GM12878 (cell line): Measurements from ENCODE around the gene PPIP5K1. TPM values are rescaled to one million over a fixed set of nuclear protein-coding genes. Genes with fewer than 3 reads are reported as not detected.

Experiments
- ATAC-seq: fragments of 200-7000 bp; cut with Tn5 transposase; 3 replicates; pipeline ENCODE4 v1.9.1; 2020; ENCODE audit warnings: mild to moderate bottlenecking, moderate library complexity
- BruUV-seq: library from RNA; stranded (reverse); fragments of 400-500 nt; replicated peaks from 2 replicates; lab custom pipeline; 2021; lab: Mats Ljungman, UMichigan
- CTCF ChIA-PET: fragments of 300-600 bp; sonication (Branson Sonifier 250); formaldehyde crosslinking; extraction: SDS; loops from one replicate; lab custom pipeline; 2021; ENCODE audit warnings: inconsistent platforms; lab: Yijun Ruan, JAX
- POLR2A ChIA-PET: fragments of 350-600 bp; formaldehyde crosslinking; extraction: SDS; loops from one replicate; lab custom pipeline; 2021; ENCODE audit warnings: inconsistent platforms; lab: Charles Lee
- RAD21 ChIA-PET: fragments of 300-600 bp; sonication (Branson Sonifier 250); formaldehyde crosslinking; loops from one replicate; lab custom pipeline; 2023; ENCODE audit warnings: antibody characterized with exemption; ENCODE audit not compliant: unreplicated experiment; lab: Charles Lee
- SMC1A ChIA-PET: fragments of 300-600 bp; sonication (Branson Sonifier 250); formaldehyde crosslinking; loops from one replicate; lab custom pipeline; 2023; ENCODE audit not compliant: unreplicated experiment, uncharacterized antibody; lab: Charles Lee
- DNase-seq: peaks from one replicate; pipeline ENCODE4 v3.0.0-alpha.2; 2011; ENCODE audit warnings: low read depth, low spot score
- FAIRE-seq: peaks from 3 replicates; lab custom pipeline; 2011; peaks lifted over from hg19 to GRCh38; lab: Jason Lieb, UNC
- H2AFZ ChIP-seq: 2 replicates; pipeline ENCODE4 v1.6.0; 2011; ENCODE audit warnings: low read depth, low read length, control low read depth; ENCODE audit not compliant: control insufficient read depth
- H3K27ac ChIP-seq: 2 replicates; pipeline ENCODE4 v1.5.1; 2011; ENCODE audit warnings: control low read depth; ENCODE audit not compliant: control insufficient read depth, insufficient read depth
- H3K27me3 ChIP-seq, 2 experiments: replicated peaks in 1 of 2; 2 replicates each; pipeline versions ENCODE4 v1.6.0 to v1.6.1; 2011; ENCODE audit warnings: low read length in 1 of 2; ENCODE audit not compliant: control insufficient read depth in 2 of 2, insufficient read depth in 2 of 2
- H3K36me3 ChIP-seq, 2 experiments: 2 replicates each; pipeline ENCODE4 v1.5.1; 2011; ENCODE audit warnings: low read length in 1 of 2; ENCODE audit not compliant: control insufficient read depth in 2 of 2, insufficient read depth in 2 of 2
- H3K4me1 ChIP-seq: 2 replicates; pipeline ENCODE4 v1.6.1; 2011; ENCODE audit warnings: mild to moderate bottlenecking, low read length, moderate library complexity, mixed read lengths; ENCODE audit not compliant: control insufficient read depth, insufficient read depth
- H3K4me2 ChIP-seq: 2 replicates; pipeline ENCODE4 v1.6.0; 2011; ENCODE audit warnings: control low read depth; ENCODE audit not compliant: control insufficient read depth, insufficient read depth
- H3K4me3 ChIP-seq: fragments of 200-600 bp; sonication (generic); 2 replicates; pipeline ENCODE4 v1.5.1; 2016
- H3K79me2 ChIP-seq: 2 replicates; pipeline ENCODE4 v1.6.0; 2011; ENCODE audit warnings: low read length; ENCODE audit not compliant: control insufficient read depth, insufficient read depth
- H3K9ac ChIP-seq: 2 replicates; pipeline ENCODE4 v1.8.0; 2011; ENCODE audit warnings: low read length, control low read depth, mixed read lengths; ENCODE audit not compliant: control insufficient read depth, insufficient read depth
- H3K9me3 ChIP-seq: replicated peaks from 3 replicates; pipeline ENCODE4 v1.5.1; 2011; ENCODE audit warnings: mild to moderate bottlenecking, low read length; ENCODE audit not compliant: control insufficient read depth, insufficient read depth
- H4K20me1 ChIP-seq: 2 replicates; pipeline ENCODE4 v1.6.0; 2011; ENCODE audit not compliant: control insufficient read depth, insufficient read depth
- BACH1 ChIP-seq: fragments of 450-650 bp; IDR thresholded peaks from 2 replicates; pipeline ENCODE4 v1.6.1; 2017; ENCODE audit warnings: mild to moderate bottlenecking, borderline replicate concordance
- BCL3 ChIP-seq: IDR thresholded peaks from 2 replicates; pipeline ENCODE4 v1.6.1; 2011; ENCODE audit warnings: borderline replicate concordance, low read depth, mild to moderate bottlenecking, moderate library complexity, low read length; ENCODE audit not compliant: insufficient read depth, poor library complexity, severe bottlenecking
- CUX1 ChIP-seq: IDR thresholded peaks from 2 replicates; pipeline ENCODE4 v1.6.1; 2012; ENCODE audit warnings: improper control_type of control experiment, low read depth, low read length; ENCODE audit not compliant: insufficient replicate concordance
- KAT2A ChIP-seq: conservative IDR thresholded peaks from 2 replicates; pipeline ENCODE4 v1.6.1; 2011; ENCODE audit warnings: low read depth, low read length; ENCODE audit not compliant: control insufficient read depth
- MEF2B ChIP-seq: fragments of 450-650 bp; IDR thresholded peaks from 2 replicates; pipeline ENCODE4 v1.6.1; 2018; ENCODE audit warnings: mild to moderate bottlenecking, moderate library complexity; ENCODE audit not compliant: partially characterized antibody, poor library complexity, severe bottlenecking
- POLR2AphosphoS2 ChIP-seq: IDR thresholded peaks from 2 replicates; pipeline ENCODE4 v1.6.1; 2011; ENCODE audit warnings: low read depth, mild to moderate bottlenecking, low read length, improper control_type of control experiment, moderate library complexity
- POU2F2 ChIP-seq: IDR thresholded peaks from 3 replicates; pipeline ENCODE4 v1.6.1; 2011; ENCODE audit warnings: low read depth, mild to moderate bottlenecking, low read length, borderline replicate concordance
- RAD51 ChIP-seq: fragments of 450-650 bp; IDR thresholded peaks from 2 replicates; pipeline ENCODE4 v1.6.1; 2016; ENCODE audit warnings: moderate library complexity, mild to moderate bottlenecking, inconsistent platforms
- USF2 ChIP-seq: IDR thresholded peaks from 2 replicates; pipeline ENCODE4 v1.6.1; 2011; ENCODE audit warnings: low read depth, low read length, improper control_type of control experiment, borderline replicate concordance
- ZBED1 ChIP-seq: IDR thresholded peaks from 2 replicates; pipeline ENCODE4 v1.6.1; 2016; ENCODE audit warnings: borderline replicate concordance
- ZNF592 ChIP-seq: fragments of 450-650 bp; IDR thresholded peaks from 2 replicates; pipeline ENCODE4 v1.6.1; 2017; ENCODE audit warnings: mild to moderate bottlenecking, moderate library complexity
- WGBS: methylation state at CpG from one replicate; pipeline ENCODE4 v1.1.6; 2016; ENCODE audit warnings: low lambda C conversion rate; ENCODE audit not compliant: insufficient replicate concordance, insufficient coverage; ENCODE audit errors: missing lambda C conversion rate; 5-methylcytosine and 5-hydroxymethylcytosine counted together
- in situ Hi-C: fragments of 300-500 bp; cut with MboI; formaldehyde crosslinking; loops from 9 replicates; pipeline ENCODE4 v1.14.3; 2018; ENCODE audit warnings: mixed read lengths
- intact Hi-C: fragments of 100-400 bp; cut with micrococcal nuclease; formaldehyde crosslinking; loops from one replicate; pipeline ENCODE4 v1.14.2; 2022; ENCODE audit not compliant: unreplicated experiment
- polyA plus RNA-seq, 11 experiments: library from polyadenylated mRNA; depleted of rRNA in 4 of 11; unstranded in 6 of 11; stranded (reverse) in 5 of 11; fragments of >200 nt; fragmentation: Nextera tagmentation in 4 of 11; fragmentation: Illumina TruSeq in 1 of 11; extraction: Ambion mirVana in 4 of 11; extraction: Trizol in 1 of 11; gene quantifications; 1 replicate in 1 of 11; 2 replicates in 10 of 11; pipeline versions ENCODE4 v1.2.1 to v1.2.3, GENCODE V29; 2011 to 2016; ENCODE audit warnings: inconsistent platforms in 2 of 11, missing spikeins in 2 of 11, low read depth in 1 of 11
- total RNA-seq, 4 experiments: library from RNA; depleted of rRNA in 3 of 4; stranded (reverse); fragments of >200 nt in 3 of 4; fragmentation: Illumina TruSeq in 1 of 4; extraction: Trizol in 1 of 4; gene quantifications; 2 replicates each; pipeline versions ENCODE4 v1.2.1 to v1.2.3, GENCODE V29; 2013 to 2021

The PPIP5K1 gene
- total and polyA plus RNA-seq, 10 of the 15 experiments (the other 5 are each of a cell fraction or from before 2014, with no cell fraction given) = 2.5 to 54.4 (median 19.4) TPM

- Histone ChIP-seq H3K9ac (no peak overlapping the region), H3K4me2 (no peak overlapping the region), H3K4me3 (no peak overlapping the region), H3K9me3 (no peaks in the 10 kb centered on the region), H2AFZ (no peak overlapping the region), H3K4me1 (peaks cover 6% of the 10 kb centered on the region), H4K20me1 (no peaks in the 10 kb centered on the region), H3K27ac (no peak overlapping the region), H3K79me2 (no peaks in the 10 kb centered on the region), H3K36me3 (no peaks in the 10 kb centered on the region), H3K27me3 (peaks cover 0 to 3% of the 10 kb centered on the region in 2 experiments; a peak in 2 of 4 replicates)
- CTCF ChIA-PET = interaction anchor here (0.6 to 1.5 kb wide), 2 partner anchors 68 to 657 kb away, joined by 3 to 4 read pairs; no protein-coding TSS in a partner anchor
- POLR2A ChIA-PET = no interaction called here
- FAIRE-seq (no peak), ATAC-seq (no peak), DNase-seq (no peak)
- BruUV-seq = no TSS peak
- WGBS = 83% methylated on average over 9 of the region's 9 CpGs
- SMC1A ChIA-PET = no interaction called here
- in situ Hi-C loops = no loop called here
- intact Hi-C loops = no loop called here
- RAD21 ChIA-PET = no interaction called here
- TF ChIP-seq BCL3 (no peak), KAT2A (no peak), CUX1 (no peak), RAD51 (no peak), ZBED1 (no peak), POU2F2 (no peak), ZNF592 (no peak), POLR2AphosphoS2 (no peak), BACH1 (no peak), USF2 (no peak), MEF2B (no peak)
Observed at GRCh38 chr15:43508991-43509659, 80.9 kb downstream of the PPIP5K1 start.
